D721Med (cell line): ENCODE data around the gene KAT5.

Experiments used
- DNase-seq: peaks from one replicate; pipeline ENCODE4 v3.0.0; 2011; ENCODE audit warnings: low spot score; ENCODE audit not compliant: insufficient read length
- FAIRE-seq: peaks from 2 replicates; lab custom pipeline; 2011; peaks lifted over from hg19 to GRCh38; lab: Jason Lieb, UNC
- CTCF ChIP-seq: IDR thresholded peaks from 2 replicates; pipeline ENCODE4 v1.5.1; 2012; ENCODE audit warnings: mild to moderate bottlenecking, control low read depth; ENCODE audit not compliant: insufficient read depth; ENCODE audit errors: missing control alignments

KAT5 gene

GRCh38 chr11:65710421-65710820 lies 1.6 kb upstream of the KAT5 start:
- FAIRE-seq (no peak), DNase-seq (no peak)
- no peak for TF ChIP-seq CTCF

DNA sequence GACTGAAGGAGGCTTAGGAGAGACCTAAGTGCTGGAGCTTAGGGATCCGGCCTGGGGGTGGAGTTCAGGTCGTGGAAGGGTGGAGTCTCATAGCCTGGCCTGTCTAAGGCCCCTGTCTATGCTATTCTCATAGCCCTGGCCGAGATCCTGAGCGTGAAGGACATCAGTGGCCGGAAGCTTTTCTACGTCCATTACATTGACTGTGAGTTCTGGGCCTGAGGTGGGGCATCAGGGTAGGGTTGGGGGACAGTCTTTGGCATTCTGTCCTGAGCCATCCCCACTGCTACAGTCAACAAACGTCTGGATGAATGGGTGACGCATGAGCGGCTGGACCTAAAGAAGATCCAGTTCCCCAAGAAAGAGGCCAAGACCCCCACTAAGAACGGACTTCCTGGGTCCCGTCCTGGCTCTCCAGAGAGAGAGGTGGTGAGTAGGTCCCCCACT lies 603 bp downstream of the KAT5 start:
- TF ChIP-seq CTCF, result no peak
- FAIRE-seq, result no peak
- no peak for DNase-seq

- DNase-seq, result no peak
- no peak for FAIRE-seq
- TF ChIP-seq CTCF, result no peak
Observed at GRCh38 chr11:65713212-65713969, 1.3 kb downstream of the KAT5 start.

DNA sequence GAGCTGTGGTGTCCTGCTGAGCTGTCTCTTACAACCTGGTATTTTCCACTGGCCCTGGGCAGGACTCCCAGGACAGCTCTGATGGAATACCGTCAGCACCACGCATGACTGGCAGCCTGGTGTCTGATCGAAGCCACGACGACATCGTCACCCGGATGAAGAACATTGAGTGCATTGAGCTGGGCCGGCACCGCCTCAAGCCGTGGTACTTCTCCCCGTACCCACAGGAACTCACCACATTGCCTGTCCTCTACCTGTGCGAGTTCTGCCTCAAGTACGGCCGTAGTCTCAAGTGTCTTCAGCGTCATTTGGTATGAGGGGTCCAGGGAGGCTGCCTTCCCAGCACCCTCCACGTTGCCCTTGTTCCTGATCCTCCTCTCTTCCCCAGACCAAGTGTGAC lies 2.4 kb downstream of the KAT5 start:
- no peak for FAIRE-seq
- no peak for TF ChIP-seq CTCF
- DNase-seq, result no peak

DNA sequence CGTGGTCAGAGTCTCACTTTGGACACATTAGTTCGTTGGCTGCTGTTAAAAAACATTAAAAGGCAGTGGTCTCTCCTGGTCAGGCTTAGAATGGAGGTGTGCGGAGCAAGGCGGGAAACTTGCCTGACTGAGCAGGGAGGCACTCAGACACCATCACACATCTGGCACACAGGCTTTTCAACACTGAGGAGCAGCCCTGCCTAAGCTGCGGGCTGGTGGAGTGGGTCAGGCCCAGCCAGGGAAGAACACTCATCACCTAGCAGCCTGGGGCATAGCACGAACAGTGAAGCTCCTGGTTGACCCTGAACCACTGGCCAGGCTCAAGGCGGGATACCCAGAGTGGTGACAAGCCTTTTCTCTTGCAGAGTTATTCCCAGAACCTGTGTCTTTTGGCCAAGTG lies 4.2 kb downstream of the KAT5 start:
- TF ChIP-seq CTCF, result no peak
- DNase-seq (no peak), FAIRE-seq (no peak)

DNA sequence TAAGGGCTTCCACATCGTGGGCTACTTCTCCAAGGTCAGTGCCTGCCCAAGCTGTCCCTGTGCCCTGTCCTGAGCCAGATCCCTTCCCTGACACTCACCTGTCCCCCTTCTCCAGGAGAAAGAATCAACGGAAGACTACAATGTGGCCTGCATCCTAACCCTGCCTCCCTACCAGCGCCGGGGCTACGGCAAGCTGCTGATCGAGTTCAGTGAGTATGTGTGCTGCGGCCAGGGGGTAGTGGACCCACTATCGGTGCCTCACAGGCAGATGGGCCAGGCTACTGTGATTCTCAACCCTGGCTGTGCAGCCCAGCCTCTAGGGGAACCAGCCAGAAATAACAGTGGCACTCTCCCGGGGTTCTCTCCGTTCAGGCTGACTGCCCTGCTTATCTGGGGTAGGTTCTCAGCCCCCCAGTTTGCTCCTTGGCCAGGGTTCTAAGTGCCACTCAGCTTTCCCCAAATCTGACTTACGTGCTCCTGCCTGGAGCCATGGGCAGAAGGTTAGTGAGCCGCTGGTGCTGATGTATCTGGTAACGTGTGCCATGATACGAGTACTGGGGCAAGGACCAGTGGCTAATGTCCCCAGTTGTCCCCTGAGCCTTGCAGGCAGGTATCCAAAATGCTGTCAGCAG lies 4.8 kb downstream of the KAT5 start:
- DNase-seq (no peak), FAIRE-seq (no peak)
- no peak for TF ChIP-seq CTCF

DNA sequence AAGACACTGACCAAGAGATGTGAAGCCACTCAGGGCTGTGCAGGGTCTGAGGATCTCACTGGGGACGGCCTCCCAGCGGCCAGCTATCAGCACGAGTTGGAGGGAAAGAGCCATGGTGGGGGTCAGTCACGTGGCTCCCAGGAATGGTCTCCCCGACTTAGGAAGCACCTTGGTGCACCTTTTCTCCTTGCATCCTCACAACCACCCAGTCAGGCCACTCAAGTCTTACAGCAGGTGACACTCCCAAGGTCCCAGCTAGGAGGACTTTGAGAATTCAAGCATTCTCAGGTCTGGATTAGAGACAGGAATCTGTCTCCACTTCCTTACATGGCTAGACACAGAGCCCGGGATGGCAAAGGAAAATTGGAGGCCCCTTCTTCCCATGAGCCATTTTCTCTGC lies 5.9 kb downstream of the KAT5 start:
- TF ChIP-seq CTCF, result no peak
- DNase-seq (no peak), FAIRE-seq (no peak)
